ENCODE results near the gene CDHR2. TPM values are rescaled to one million over a fixed set of nuclear protein-coding genes. Genes with fewer than 3 reads are reported as not detected.

The CDHR2 gene
- total RNA-seq, 1 experiment from 2014 or later: 0.63 TPM

- no peak for TF ChIP-seq ERG (CRISPR knock-in tag; IDR thresholded peaks at IDR 0.05)
- TF ChIP-seq AFF4 (CRISPR knock-in tag; IDR thresholded peaks at IDR 0.05; ENCODE audit: borderline replicate concordance): no peak
- TF ChIP-seq FOXJ3 (CRISPR knock-in tag; IDR thresholded peaks at IDR 0.05; ENCODE audit: borderline replicate concordance): no peak
- no peak for TF ChIP-seq ATF1 (CRISPR knock-in tag; IDR thresholded peaks at IDR 0.05)
- no peak for TF ChIP-seq EMX1 (CRISPR knock-in tag; IDR thresholded peaks at IDR 0.05)
- TF ChIP-seq HMGA2 (CRISPR knock-in tag; IDR thresholded peaks at IDR 0.05): no peak
These were observed 8.7 kb downstream of the CDHR2 start (continued) for GRCh38 chr5:176557846-176558245.

- DNase-seq (ENCODE audit: low spot score): no peak
- ChIA-PET CTCF (no interaction called here), POLR2A (no interaction called here)
- peak; percentile 66 for ATAC-seq
- Mint-ChIP-seq H3K4me1 (peaks cover 9% of the 10 kb centered on the region), H3K36me3 (no peaks in the 10 kb centered on the region), H3K4me3 (no peak overlapping the region), H3K27me3 (ENCODE audit: low read depth) (no peaks in the 10 kb centered on the region), H3K9me3 (no peaks in the 10 kb centered on the region), H3K27ac (no peak overlapping the region)
- TF ChIP-seq HMGA2 (CRISPR knock-in tag; IDR thresholded peaks at IDR 0.05): no peak
- TF ChIP-seq GABPB1 (CRISPR knock-in tag; IDR thresholded peaks at IDR 0.05): no peak
- TF ChIP-seq ETV6 (CRISPR knock-in tag; IDR thresholded peaks at IDR 0.05): no peak
- no peak for TF ChIP-seq CTCF (IDR thresholded peaks at IDR 0.05)
- no peak for TF ChIP-seq FOXJ3 (CRISPR knock-in tag; IDR thresholded peaks at IDR 0.05; ENCODE audit: borderline replicate concordance)
- no peak for TF ChIP-seq EMX1 (CRISPR knock-in tag; IDR thresholded peaks at IDR 0.05)
- TF ChIP-seq PRRX2 (CRISPR knock-in tag; IDR thresholded peaks at IDR 0.05): no peak
- TF ChIP-seq ZBTB43 (CRISPR knock-in tag; IDR thresholded peaks at IDR 0.05): no peak
- TF ChIP-seq ZSCAN18 (CRISPR knock-in tag; IDR thresholded peaks at IDR 0.05): no peak
- TF ChIP-seq ZNF532 (CRISPR knock-in tag; IDR thresholded peaks at IDR 0.05; ENCODE audit: borderline replicate concordance): no peak
- no peak for TF ChIP-seq E2F4 (CRISPR knock-in tag; IDR thresholded peaks at IDR 0.05; ENCODE audit: borderline replicate concordance, low read depth)
- no peak for TF ChIP-seq ZNF121 (CRISPR knock-in tag; IDR thresholded peaks at IDR 0.05)
These were observed 10.5 kb downstream of the CDHR2 start for GRCh38 chr5:176559683-176560082.
